Activated CD4-positive, alpha-beta T cell treated with anti-CD3 and anti-CD28 coated beads, Interleukin-2, amount 10 ng/mL, durations not matched to agents 7 days and 5 days (primary cell): Measurements from ENCODE around the gene P2RX7. TPM values are rescaled to one million over a fixed set of nuclear protein-coding genes. Genes with fewer than 3 reads are reported as not detected.

Experiments
- CTCF ChIA-PET: fragments of 350-600 bp; sonication (Branson Sonifier 250); formaldehyde crosslinking; loops from one replicate; lab custom pipeline; 2021; ENCODE audit warnings: antibody characterized with exemption; lab: Charles Lee
- POLR2A ChIA-PET: fragments of 350-600 bp; sonication (Branson Sonifier 250); formaldehyde crosslinking; loops from one replicate; lab custom pipeline; 2021; ENCODE audit warnings: antibody characterized with exemption; lab: Charles Lee
- DNase-seq: peaks from one replicate; pipeline ENCODE4 v3.0.0-alpha.2; 2020
- H3K27ac Mint-ChIP-seq: one replicate; pipeline ENCODE4 v1.8.0; 2021; ENCODE audit warnings: mild to moderate bottlenecking, moderate library complexity, mixed read lengths
- H3K27me3 Mint-ChIP-seq: one replicate; pipeline ENCODE4 v1.8.0; 2021; ENCODE audit warnings: mixed read lengths
- H3K36me3 Mint-ChIP-seq: one replicate; pipeline ENCODE4 v1.8.0; 2021; ENCODE audit warnings: low read depth, mixed read lengths
- H3K4me1 Mint-ChIP-seq: one replicate; pipeline ENCODE4 v1.8.0; 2021; ENCODE audit warnings: mixed read lengths
- H3K4me3 Mint-ChIP-seq: one replicate; pipeline ENCODE4 v1.8.0; 2021; ENCODE audit warnings: mild to moderate bottlenecking, moderate library complexity, mixed read lengths
- H3K9me3 Mint-ChIP-seq: one replicate; pipeline ENCODE4 v1.8.0; 2021; ENCODE audit warnings: mixed read lengths
- total RNA-seq, 2 experiments: library from RNA; stranded (reverse); gene quantifications; one replicate each; pipeline ENCODE4 v1.2.3, GENCODE V29; 2021

The P2RX7 gene
- total RNA-seq, 2 experiments from 2014 or later, result 19.8 to 21.4 TPM

DNA sequence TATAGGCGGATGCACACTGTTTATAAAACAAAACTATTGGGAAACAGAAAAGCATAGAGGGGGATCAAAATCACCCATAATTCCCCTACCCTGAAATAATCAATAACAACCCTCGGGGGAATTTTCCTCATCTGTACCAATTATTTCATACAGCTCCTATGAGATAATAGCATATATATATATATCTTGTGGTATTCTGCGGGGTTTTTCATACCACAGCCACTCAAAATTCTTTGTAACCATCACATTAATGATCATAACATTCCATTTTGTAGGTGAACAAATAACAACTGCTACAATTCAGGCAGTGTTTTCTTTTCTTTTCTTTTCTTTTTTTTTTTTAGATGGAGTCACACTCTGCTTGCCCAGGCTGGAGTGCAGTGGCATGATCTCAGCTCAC is 35.3 kb downstream of the P2RX7 start:
- Mint-ChIP-seq H3K4me1 (no peaks in the 10 kb centered on the region), H3K27me3 (no peaks in the 10 kb centered on the region), H3K27ac (no peak overlapping the region), H3K4me3 (no peak overlapping the region), H3K9me3 (no peaks in the 10 kb centered on the region), H3K36me3 (peaks cover 37% of the 10 kb centered on the region)
- ChIA-PET POLR2A (no interaction called here), CTCF (interaction anchor here (1.8 kb wide), 1 partner anchor 13 kb away, joined by 5 read pairs; no protein-coding TSS in a partner anchor)
- no peak for DNase-seq

DNA sequence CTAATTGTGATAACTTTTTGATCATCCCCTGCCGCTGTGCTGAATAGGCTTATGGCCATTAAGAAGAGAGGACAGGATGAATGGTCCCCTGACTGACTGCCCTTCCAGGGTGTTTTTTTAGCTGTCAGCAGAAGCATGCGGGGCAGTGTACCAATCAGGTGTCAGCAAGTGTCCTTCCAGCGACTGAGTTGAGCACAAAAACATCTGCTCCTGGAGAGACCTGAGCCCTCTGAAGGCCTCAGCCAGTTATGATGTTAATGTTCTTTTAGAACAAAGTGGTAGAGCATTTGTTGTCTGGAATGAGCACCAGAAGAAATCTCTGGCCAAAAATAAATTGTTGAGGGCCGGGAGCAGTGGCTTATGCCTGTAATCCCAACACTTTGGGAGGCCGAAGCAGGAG is 37.5 kb downstream of the P2RX7 start:
- DNase-seq, result no peak
- no peaks in the 10 kb centered on the region for H3K4me1 Mint-ChIP-seq
- no peaks in the 10 kb centered on the region for H3K9me3 Mint-ChIP-seq
- H3K4me3 Mint-ChIP-seq, result no peak overlapping the region
- H3K27ac Mint-ChIP-seq, result peak overlapping the region; percentile 31
- CTCF ChIA-PET, result interaction anchor here (0.6 to 1.0 kb wide), 3 partner anchors 11 to 102 kb away, joined by 3 to 4 read pairs (median 3); no protein-coding TSS in a partner anchor
- POLR2A ChIA-PET, result no interaction called here
- H3K27me3 Mint-ChIP-seq, result no peaks in the 10 kb centered on the region
- peaks cover 40% of the 10 kb centered on the region for H3K36me3 Mint-ChIP-seq

DNA sequence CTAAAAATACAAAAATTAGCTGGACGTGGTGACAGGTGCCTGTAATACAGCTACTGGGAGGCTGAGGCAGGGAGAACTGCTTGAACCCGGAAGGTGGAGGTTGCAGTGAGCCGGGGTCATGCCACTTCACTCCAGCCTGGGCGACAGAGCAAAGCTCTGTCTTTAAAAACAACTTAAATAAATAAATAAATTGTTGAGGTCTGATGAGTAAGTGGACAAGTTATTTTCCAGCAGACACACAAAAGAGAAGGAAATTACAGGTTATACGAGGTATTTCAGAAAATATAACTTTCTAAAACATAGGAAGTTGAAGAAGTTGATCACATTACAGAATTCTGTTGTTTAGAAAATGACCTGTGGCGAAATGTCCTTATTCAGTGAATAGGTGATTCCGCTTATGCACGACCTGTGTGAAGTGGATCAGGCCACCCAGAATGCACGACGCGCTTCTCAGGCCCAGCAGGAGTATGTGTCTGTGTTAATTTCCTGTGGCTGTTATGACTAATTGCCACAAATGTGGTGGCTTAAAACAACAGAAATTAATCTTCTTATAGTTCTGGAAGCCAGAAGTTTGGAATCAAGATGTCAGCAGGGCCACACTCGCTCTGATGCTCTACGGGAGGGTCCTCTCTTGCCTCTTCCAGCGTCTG is 38.1 kb downstream of the P2RX7 start:
- H3K27me3 Mint-ChIP-seq, result no peaks in the 10 kb centered on the region
- H3K9me3 Mint-ChIP-seq, result no peaks in the 10 kb centered on the region
- ChIA-PET CTCF (interaction anchor here (0.6 to 1.0 kb wide), 2 partner anchors 11 to 103 kb away, joined by 3 read pairs; no protein-coding TSS in a partner anchor), POLR2A (no interaction called here)
- H3K27ac Mint-ChIP-seq, result no peak overlapping the region
- H3K36me3 Mint-ChIP-seq, result peaks cover 34% of the 10 kb centered on the region
- H3K4me1 Mint-ChIP-seq, result no peaks in the 10 kb centered on the region
- H3K4me3 Mint-ChIP-seq, result no peak overlapping the region
- no peak for DNase-seq

DNA sequence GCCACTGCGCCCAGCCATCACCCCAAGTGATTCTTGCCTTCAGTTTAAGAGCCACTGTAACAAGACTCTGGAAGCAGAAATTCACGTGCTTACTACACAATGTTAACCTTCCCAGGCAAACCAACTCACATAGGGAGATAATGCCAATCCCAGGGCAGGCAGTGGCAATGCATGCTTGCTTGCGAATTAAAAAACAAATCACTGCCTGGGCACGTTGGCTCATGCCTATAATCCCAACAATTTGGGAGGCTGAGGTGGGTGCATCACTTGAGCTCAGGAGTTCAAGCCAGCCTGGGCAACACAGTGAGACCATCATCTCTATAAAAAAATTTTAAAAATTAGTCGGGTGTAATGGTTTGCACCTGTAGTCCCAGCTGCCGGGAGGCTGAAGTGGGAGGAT is 39.5 kb downstream of the P2RX7 start:
- ChIA-PET POLR2A (no interaction called here), CTCF (no interaction called here)
- no peaks in the 10 kb centered on the region for H3K9me3 Mint-ChIP-seq
- peaks cover 36% of the 10 kb centered on the region for H3K36me3 Mint-ChIP-seq
- no peak overlapping the region for H3K4me3 Mint-ChIP-seq
- no peaks in the 10 kb centered on the region for H3K27me3 Mint-ChIP-seq
- H3K27ac Mint-ChIP-seq, result no peak overlapping the region
- no peaks in the 10 kb centered on the region for H3K4me1 Mint-ChIP-seq
- DNase-seq, result no peak

DNA sequence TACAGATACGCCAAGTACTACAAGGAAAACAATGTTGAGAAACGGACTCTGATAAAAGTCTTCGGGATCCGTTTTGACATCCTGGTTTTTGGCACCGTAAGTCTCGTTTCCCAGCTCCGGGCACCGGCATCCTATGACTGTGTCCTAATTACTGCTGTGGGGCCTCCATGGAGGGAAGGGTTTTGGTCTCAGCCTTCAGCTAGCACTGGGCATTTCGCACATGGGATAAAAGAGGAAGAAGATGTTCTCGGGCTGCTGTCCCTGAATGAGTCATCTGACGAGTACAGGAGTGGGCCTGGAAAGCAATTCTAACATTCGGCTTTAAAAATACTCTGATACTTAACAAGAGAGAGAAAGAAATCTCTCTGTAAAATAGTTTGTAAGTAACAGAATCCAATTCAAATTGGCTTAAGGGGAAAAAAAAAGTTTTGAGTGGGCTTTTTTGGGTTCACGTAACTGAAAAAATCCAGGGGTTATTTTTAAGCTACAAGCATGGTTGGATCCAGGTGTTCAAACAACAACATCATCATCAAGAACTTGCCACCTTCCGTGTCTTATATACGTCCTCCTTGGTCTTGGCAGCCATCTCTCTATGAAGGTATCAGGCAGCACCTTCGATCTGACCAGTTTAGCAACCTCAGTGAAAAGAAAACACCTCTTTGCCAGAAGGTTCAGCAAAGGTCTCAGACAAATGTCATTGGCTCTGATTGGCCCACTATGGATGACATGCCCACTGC is 42.9 kb downstream of the P2RX7 start:
- no peaks in the 10 kb centered on the region for H3K4me1 Mint-ChIP-seq
- H3K27ac Mint-ChIP-seq, result no peak overlapping the region
- H3K9me3 Mint-ChIP-seq, result no peaks in the 10 kb centered on the region
- H3K4me3 Mint-ChIP-seq, result no peak overlapping the region
- ChIA-PET POLR2A (no interaction called here), CTCF (interaction anchor here (0.6 kb wide), 2 partner anchors 167 to 900 kb away, joined by 4 to 5 read pairs; no protein-coding TSS in a partner anchor)
- H3K27me3 Mint-ChIP-seq, result no peaks in the 10 kb centered on the region
- peaks cover 38% of the 10 kb centered on the region for H3K36me3 Mint-ChIP-seq
- no peak for DNase-seq

DNA sequence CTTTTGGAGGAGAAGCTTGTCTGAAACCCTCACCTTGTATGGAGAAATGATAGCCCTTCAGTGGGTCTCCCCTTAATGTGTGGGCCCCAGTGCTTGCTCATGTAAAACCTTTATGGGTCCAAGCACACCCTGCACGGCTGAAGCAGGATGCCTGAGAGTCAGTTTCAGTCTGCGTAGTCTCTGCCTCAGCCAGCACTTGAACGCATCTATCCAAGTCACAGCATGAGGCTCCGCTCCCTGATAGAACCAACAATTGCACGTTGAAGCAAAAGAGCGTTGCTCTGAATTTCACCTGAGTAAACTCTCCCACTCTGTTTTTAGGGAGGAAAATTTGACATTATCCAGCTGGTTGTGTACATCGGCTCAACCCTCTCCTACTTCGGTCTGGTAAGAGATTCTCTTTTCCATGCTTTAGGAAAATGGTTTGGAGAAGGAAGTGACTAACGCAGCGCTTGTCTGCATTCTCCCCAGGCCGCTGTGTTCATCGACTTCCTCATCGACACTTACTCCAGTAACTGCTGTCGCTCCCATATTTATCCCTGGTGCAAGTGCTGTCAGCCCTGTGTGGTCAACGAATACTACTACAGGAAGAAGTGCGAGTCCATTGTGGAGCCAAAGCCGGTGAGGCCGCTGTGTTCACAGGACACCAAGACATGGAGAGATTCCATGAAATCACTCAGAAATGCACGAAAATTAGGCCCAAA is 44.3 kb downstream of the P2RX7 start:
- CTCF ChIA-PET, result interaction anchor here (0.6 kb wide), 1 partner anchor 9 kb away, joined by 4 read pairs; no protein-coding TSS in a partner anchor
- no peak overlapping the region for H3K27ac Mint-ChIP-seq

DNA sequence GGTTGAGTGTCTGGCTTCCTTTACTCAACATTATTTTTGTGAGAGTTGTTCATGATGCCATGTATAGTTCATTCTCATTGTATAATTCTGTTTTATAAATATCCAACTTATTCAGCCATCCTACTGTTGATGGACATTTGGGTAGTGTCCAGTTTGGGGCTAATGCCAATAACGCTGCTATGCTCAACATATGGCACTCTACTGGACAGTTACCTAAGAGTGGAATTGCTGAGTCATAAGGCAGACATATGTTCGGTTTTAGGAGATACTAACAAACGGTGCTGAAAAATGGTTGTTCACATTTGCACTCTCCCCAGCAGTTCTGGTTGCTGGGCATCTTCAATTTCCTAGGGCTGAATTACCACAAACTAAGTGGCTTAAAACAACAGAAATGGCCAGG is 48.5 kb downstream of the P2RX7 start:
- peaks cover 33% of the 10 kb centered on the region for H3K36me3 Mint-ChIP-seq
- POLR2A ChIA-PET, result no interaction called here
- DNase-seq, result no peak
- no peak overlapping the region for H3K4me3 Mint-ChIP-seq
- CTCF ChIA-PET, result no interaction called here
- peaks cover 6% of the 10 kb centered on the region for H3K4me1 Mint-ChIP-seq
- H3K27me3 Mint-ChIP-seq, result no peaks in the 10 kb centered on the region
- no peaks in the 10 kb centered on the region for H3K9me3 Mint-ChIP-seq
- H3K27ac Mint-ChIP-seq, result no peak overlapping the region

More for the DNA sequence above, 44.3 kb downstream of the P2RX7 start:
- no peaks in the 10 kb centered on the region for H3K27me3 Mint-ChIP-seq
- H3K4me3 Mint-ChIP-seq, result no peak overlapping the region
- POLR2A ChIA-PET, result no interaction called here
- H3K9me3 Mint-ChIP-seq, result no peaks in the 10 kb centered on the region
- peaks cover under 1% of the 10 kb centered on the region for H3K4me1 Mint-ChIP-seq
- H3K36me3 Mint-ChIP-seq, result peaks cover 38% of the 10 kb centered on the region
- DNase-seq, result no peak

DNA sequence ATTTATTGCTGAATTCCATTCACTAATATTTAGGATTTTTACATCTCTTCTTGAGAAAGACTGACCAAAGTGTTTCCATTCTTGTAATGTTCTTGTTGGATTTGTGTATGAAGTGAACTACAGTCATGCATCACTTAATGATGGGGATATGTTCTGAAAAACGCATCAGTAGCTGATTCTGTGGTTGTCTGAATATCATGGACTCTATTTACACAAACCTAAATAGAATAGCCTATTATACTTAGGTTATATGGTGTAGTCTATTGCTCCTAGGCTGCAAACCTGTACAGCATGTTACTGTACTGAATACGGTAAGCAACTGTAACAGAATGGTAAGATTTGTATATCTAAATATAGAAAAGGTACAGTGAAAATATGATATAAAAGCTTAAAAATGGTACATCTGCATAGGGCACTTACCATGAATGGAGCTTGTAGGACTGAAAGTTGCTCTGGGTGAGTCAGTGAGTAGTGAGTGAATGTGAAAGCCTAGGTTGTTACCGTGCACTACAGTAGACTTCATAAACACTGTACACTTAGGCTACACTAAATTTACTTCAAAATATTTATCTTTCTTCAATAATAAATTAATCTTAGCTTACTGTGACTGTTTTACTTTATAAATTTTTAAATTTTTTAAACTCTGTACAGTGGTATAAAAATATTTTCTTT is 49.7 kb downstream of the P2RX7 start:
- H3K27ac Mint-ChIP-seq, result no peak overlapping the region
- no peak for DNase-seq
- CTCF ChIA-PET, result interaction anchor here (0.6 kb wide), 1 partner anchor 27 kb away, joined by 3 read pairs; no protein-coding TSS in a partner anchor
- peaks cover 6% of the 10 kb centered on the region for H3K4me1 Mint-ChIP-seq
- peaks cover 27% of the 10 kb centered on the region for H3K36me3 Mint-ChIP-seq
- no peaks in the 10 kb centered on the region for H3K27me3 Mint-ChIP-seq
- H3K9me3 Mint-ChIP-seq, result no peaks in the 10 kb centered on the region
- no peak overlapping the region for H3K4me3 Mint-ChIP-seq
- POLR2A ChIA-PET, result interaction anchor here (0.6 kb wide), 1 partner anchor 53 kb away, joined by 8 read pairs; no protein-coding TSS in a partner anchor

DNA sequence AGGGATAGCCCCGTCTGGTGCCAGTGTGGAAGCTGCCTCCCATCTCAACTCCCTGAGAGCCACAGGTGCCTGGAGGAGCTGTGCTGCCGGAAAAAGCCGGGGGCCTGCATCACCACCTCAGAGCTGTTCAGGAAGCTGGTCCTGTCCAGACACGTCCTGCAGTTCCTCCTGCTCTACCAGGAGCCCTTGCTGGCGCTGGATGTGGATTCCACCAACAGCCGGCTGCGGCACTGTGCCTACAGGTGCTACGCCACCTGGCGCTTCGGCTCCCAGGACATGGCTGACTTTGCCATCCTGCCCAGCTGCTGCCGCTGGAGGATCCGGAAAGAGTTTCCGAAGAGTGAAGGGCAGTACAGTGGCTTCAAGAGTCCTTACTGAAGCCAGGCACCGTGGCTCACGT is 51.7 kb downstream of the P2RX7 start:
- ChIA-PET CTCF (interaction anchor here (0.9 to 1.2 kb wide), 2 partner anchors 20 to 23 kb away, joined by 3 read pairs; no protein-coding TSS in a partner anchor), POLR2A (no interaction called here)
- Mint-ChIP-seq H3K27me3 (no peaks in the 10 kb centered on the region), H3K9me3 (peaks cover 2% of the 10 kb centered on the region), H3K4me3 (no peak overlapping the region), H3K27ac (no peak overlapping the region), H3K36me3 (peaks cover 29% of the 10 kb centered on the region), H3K4me1 (peaks cover 6% of the 10 kb centered on the region)
- DNase-seq, result no peak

DNA sequence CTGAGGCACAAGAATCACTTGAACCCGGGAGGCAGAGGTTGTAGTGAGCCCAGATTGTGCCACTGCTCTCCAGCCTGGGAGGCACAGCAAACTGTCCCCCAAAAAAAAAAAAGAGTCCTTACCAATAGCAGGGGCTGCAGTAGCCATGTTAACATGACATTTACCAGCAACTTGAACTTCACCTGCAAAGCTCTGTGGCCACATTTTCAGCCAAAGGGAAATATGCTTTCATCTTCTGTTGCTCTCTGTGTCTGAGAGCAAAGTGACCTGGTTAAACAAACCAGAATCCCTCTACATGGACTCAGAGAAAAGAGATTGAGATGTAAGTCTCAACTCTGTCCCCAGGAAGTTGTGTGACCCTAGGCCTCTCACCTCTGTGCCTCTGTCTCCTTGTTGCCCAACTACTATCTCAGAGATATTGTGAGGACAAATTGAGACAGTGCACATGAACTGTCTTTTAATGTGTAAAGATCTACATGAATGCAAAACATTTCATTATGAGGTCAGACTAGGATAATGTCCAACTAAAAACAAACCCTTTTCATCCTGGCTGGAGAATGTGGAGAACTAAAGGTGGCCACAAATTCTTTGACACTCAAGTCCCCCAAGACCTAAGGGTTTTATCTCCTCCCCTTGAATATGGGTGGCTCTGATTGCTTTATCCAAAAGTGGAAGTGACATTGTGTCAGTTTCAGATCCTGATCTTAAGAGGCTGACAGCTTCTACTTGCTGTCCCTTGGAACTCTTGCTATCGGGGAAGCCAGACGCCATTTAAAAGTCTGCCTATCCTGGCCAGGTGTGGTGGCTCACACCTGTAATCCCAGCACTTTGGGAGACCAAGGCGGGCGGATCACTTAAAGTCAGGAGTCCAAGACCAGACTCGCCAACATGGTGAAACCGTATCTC is 52.6 kb downstream of the P2RX7 start:
- DNase-seq, result no peak
- H3K36me3 Mint-ChIP-seq, result peaks cover 24% of the 10 kb centered on the region
- H3K9me3 Mint-ChIP-seq, result peaks cover 2% of the 10 kb centered on the region
- H3K4me3 Mint-ChIP-seq, result no peak overlapping the region
- ChIA-PET POLR2A (no interaction called here), CTCF (interaction anchor here (0.7 to 0.9 kb wide), 2 partner anchors 9 to 20 kb away, joined by 3 to 4 read pairs; no protein-coding TSS in a partner anchor)
- no peak overlapping the region for H3K27ac Mint-ChIP-seq
- peaks cover 6% of the 10 kb centered on the region for H3K4me1 Mint-ChIP-seq
- H3K27me3 Mint-ChIP-seq, result no peaks in the 10 kb centered on the region

DNA sequence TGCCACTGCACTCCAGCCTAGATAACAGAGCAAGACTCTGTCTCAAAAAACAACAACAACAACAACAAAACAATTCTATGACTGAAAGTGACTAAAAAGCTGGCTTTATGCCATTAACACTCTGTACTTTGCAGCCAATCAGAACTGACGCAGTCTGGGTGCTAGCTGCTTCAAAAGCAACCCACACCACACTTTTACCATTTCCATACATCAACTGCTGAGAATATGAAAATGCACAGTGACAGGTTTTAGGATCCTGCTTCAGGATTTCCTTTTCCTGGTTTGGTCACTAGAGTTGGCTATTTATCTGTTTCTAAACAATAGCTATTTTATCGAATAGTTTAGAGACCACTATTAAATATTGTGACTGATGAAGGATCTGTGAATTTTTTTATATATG is 54.1 kb downstream of the P2RX7 start:
- Mint-ChIP-seq H3K36me3 (peaks cover 23% of the 10 kb centered on the region), H3K27ac (no peak overlapping the region), H3K4me3 (no peak overlapping the region), H3K4me1 (peaks cover 10% of the 10 kb centered on the region), H3K27me3 (no peaks in the 10 kb centered on the region), H3K9me3 (peaks cover 5% of the 10 kb centered on the region)
- no peak for DNase-seq
- ChIA-PET POLR2A (interaction anchor here (0.7 kb wide), 1 partner anchor 231 kb away, joined by 3 read pairs; no protein-coding TSS in a partner anchor), CTCF (interaction anchor here (0.6 kb wide), 1 partner anchor 1014 kb away, joined by 4 read pairs; no protein-coding TSS in a partner anchor)
